Spleen (tissue), 11 donors: ENCODE data around the gene CDC14B. TPM values are rescaled to one million over a fixed set of nuclear protein-coding genes. Genes with fewer than 3 reads are reported as not detected.
"Not testable (repeated sequence)": the region's sequence is repeated elsewhere in the genome, so short reads cannot be mapped to it uniquely, and the experiment has no call there.

Experiments used
- DNase-seq: peaks from one replicate; pipeline ENCODE4 v3.0.0-alpha.2; 2020
- H3K27ac ChIP-seq, 8 donors: fragments of 200-600 bp; sonication (generic) in 7 of 8; 1 replicate in 4 of 8; 2 replicates in 4 of 8; pipeline versions ENCODE4 v1.5.0 to v1.8.0; 2016 to 2021; ENCODE audit warnings: inconsistent platforms in 4 of 8, mild to moderate bottlenecking in 4 of 8, moderate library complexity in 1 of 8
- H3K27me3 ChIP-seq, 7 donors: fragments of 200-600 bp; sonication (generic) in 6 of 7; replicated peaks in 1 of 7; 1 replicate in 4 of 7; 2 replicates in 3 of 7; pipeline versions ENCODE4 v1.5.0 to v1.8.0; 2016 to 2021; ENCODE audit warnings: inconsistent platforms in 3 of 7, mild to moderate bottlenecking in 1 of 7
- H3K36me3 ChIP-seq, 6 donors: fragments of 200-600 bp; sonication (generic) in 5 of 6; 1 replicate in 4 of 6; 2 replicates in 2 of 6; pipeline versions ENCODE4 v1.5.0 to v1.8.0; 2016 to 2021; ENCODE audit warnings: inconsistent platforms in 2 of 6
- H3K4me1 ChIP-seq, 6 donors: fragments of 200-600 bp; sonication (generic) in 5 of 6; 1 replicate in 3 of 6; 2 replicates in 3 of 6; pipeline versions ENCODE4 v1.5.0 to v1.8.0; 2016 to 2021; ENCODE audit warnings: inconsistent platforms in 3 of 6
- H3K4me3 ChIP-seq, 8 donors: fragments of 200-600 bp; sonication (generic) in 7 of 8; 1 replicate in 4 of 8; 2 replicates in 4 of 8; pipeline versions ENCODE4 v1.5.0 to v1.8.0; 2016 to 2021; ENCODE audit warnings: inconsistent platforms in 4 of 8, mild to moderate bottlenecking in 4 of 8, moderate library complexity in 2 of 8
- H3K9me3 ChIP-seq, 8 donors: fragments of 200-600 bp; sonication (generic) in 7 of 8; 1 replicate in 4 of 8; 2 replicates in 4 of 8; pipeline versions ENCODE4 v1.5.0 to v1.8.0; 2016 to 2021; ENCODE audit warnings: inconsistent platforms in 4 of 8
- POLR2A ChIP-seq, 3 donors: fragments of 450-650 bp; IDR thresholded peaks; one replicate each; pipeline ENCODE4 v1.5.1; 2017; ENCODE audit warnings: antibody characterized with exemption in 3 of 3, mild to moderate bottlenecking in 1 of 3
- POLR2AphosphoS5 ChIP-seq, 3 donors: sonication (generic); formaldehyde crosslinking; IDR thresholded peaks; one replicate each; pipeline ENCODE4 v1.5.1; 2017; ENCODE audit warnings: antibody characterized with exemption in 3 of 3
- WGBS, 5 donors: extraction: QIAGEN DNeasy Blood & Tissue Kit in 3 of 5; methylation state at CpG; one replicate each; pipeline versions ENCODE4 v1.1.5 to v1.1.7; 2013 to 2018; 5-methylcytosine and 5-hydroxymethylcytosine counted together
- intact Hi-C: fragments of 100-400 bp; cut with DNase I; formaldehyde crosslinking; loops from one replicate; pipeline ENCODE4 v1.15.0; 2023; ENCODE audit warnings: low total_unique reads
- polyA plus RNA-seq, 3 donors: library from polyadenylated mRNA; stranded (reverse); fragments of 200-250 nt; gene quantifications; one replicate each; pipeline ENCODE4 v1.2.1, GENCODE V29; 2013
- total RNA-seq, 7 donors: library from RNA; depleted of rRNA in 3 of 7; stranded (reverse); fragments of >200 nt in 3 of 7; fragmentation: NEBNext Ultra II Directional in 4 of 7; extraction: Animal tissue kit (Norgen Biotek cat#: 25700) in 4 of 7; gene quantifications; one replicate each; pipeline versions ENCODE4 v1.1.0 to v1.2.1, GENCODE V29; 2016 to 2021
- TF ChIP-seq, protein P1 (sequence below), 11 experiments: fragments of 200-600 bp in 7 of 11; fragments of 450-650 bp in 4 of 11; sonication (generic) in 4 of 11; IDR thresholded peaks in 8 of 11; conservative IDR thresholded peaks in 3 of 11; 1 replicate in 7 of 11; 2 replicates in 4 of 11; pipeline versions ENCODE4 v1.4.0 to v1.8.0; 2016 to 2021; ENCODE audit warnings: antibody characterized with exemption in 11 of 11, inconsistent platforms in 4 of 11, mild to moderate bottlenecking in 1 of 11
- donor health status: healthy with polysubstance abuse.
- donor health status: DM: no; HTN: no; CAD: no; lungs with moderate emphysema.
- donor health status: DM: no; HTN: no; CAD: no.
- donor health status: Bipolar disorder and iron deficiency.
- donor health status: healthy.
- donor health status: DM: no; HTN: no; CAD: no.
- donor health status: DM: yes; HTN: yes; CAD: no.

CDC14B gene
- total and polyA plus RNA-seq, 10 donors = 1.3 to 10.0 (median 5.8) TPM

DNA sequence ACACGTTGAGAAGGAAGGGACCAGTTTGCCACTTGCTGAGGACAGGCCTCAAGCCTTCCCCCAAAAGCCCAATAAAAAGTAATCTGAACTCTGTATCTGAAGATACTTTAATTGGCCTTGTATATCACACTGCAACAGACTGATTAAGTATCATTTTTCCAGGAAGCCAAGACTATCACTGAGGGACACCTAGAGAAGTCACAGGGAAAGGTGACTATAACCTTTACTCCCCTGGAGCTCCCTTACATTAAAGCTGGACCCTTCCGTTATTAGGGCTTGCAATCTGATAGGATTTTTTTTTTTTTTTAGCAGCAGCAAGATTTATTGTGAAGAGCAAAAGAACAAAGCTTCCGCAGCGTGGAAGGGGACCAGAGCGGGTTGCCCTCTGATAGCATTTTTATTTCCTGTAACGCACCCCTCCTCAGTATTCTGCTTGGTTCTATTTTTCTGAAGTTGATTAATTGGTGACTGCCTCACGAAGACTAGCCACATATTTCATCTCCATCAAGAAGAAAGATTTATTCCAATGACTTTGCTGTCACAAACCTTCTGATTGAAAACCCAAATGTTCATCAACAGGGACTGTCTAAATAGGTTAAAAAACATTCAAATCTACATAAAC is 2.7 kb downstream of the CDC14B start:
- 84 to 93% (median 86%) methylated on average over 7 of the region's 7 CpGs for WGBS, 5 donors
- Histone ChIP-seq H3K4me3 (no peak overlapping the region), H3K27me3 (peaks cover 0 to 64% (median 24%) of the 10 kb centered on the region in 7 donors), H3K36me3 (no peaks in the 10 kb centered on the region), H3K27ac (no peak overlapping the region), H3K4me1 (peaks cover 0 to 23% (median 17%) of the 10 kb centered on the region in 6 donors), H3K9me3 (no peaks in the 10 kb centered on the region)
- DNase-seq = no peak
- TF ChIP-seq, protein P1, sequence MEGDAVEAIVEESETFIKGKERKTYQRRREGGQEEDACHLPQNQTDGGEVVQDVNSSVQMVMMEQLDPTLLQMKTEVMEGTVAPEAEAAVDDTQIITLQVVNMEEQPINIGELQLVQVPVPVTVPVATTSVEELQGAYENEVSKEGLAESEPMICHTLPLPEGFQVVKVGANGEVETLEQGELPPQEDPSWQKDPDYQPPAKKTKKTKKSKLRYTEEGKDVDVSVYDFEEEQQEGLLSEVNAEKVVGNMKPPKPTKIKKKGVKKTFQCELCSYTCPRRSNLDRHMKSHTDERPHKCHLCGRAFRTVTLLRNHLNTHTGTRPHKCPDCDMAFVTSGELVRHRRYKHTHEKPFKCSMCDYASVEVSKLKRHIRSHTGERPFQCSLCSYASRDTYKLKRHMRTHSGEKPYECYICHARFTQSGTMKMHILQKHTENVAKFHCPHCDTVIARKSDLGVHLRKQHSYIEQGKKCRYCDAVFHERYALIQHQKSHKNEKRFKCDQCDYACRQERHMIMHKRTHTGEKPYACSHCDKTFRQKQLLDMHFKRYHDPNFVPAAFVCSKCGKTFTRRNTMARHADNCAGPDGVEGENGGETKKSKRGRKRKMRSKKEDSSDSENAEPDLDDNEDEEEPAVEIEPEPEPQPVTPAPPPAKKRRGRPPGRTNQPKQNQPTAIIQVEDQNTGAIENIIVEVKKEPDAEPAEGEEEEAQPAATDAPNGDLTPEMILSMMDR (IDR thresholded peaks at IDR 0.05 in 8 of 11, conservative IDR thresholded peaks at IDR 0.05 in 3 of 11) = no peak
- no peak for TF ChIP-seq POLR2AphosphoS5 (IDR thresholded peaks at IDR 0.05)
- TF ChIP-seq POLR2A (IDR thresholded peaks at IDR 0.05) = no peak
- intact Hi-C loops = no loop called here

DNA sequence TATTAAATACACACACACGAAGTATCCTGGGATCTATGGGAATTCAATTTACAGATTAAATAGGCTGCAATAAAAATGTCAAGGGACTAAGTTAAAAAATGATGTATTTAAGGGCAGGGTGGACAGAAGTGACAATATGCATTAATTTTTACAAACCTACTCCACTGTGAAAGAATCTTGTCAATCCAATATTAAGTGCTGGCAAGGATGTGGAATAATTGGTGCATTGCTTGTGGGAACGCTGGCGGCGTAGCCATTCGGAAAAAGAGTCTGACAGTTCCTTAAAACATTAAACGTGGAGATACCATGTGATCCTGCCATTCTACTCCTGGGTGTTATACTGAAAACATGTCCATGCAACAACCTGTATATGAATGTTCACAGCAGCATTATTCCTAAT is 4.2 kb downstream of the CDC14B start:
- H3K27ac ChIP-seq = no peak overlapping the region
- no peak overlapping the region for H3K4me3 ChIP-seq
- DNase-seq = no peak
- H3K4me1 ChIP-seq = peaks cover 0 to 20% (median 15%) of the 10 kb centered on the region in 6 donors
- H3K9me3 ChIP-seq = no peaks in the 10 kb centered on the region
- TF ChIP-seq, protein P1 (IDR thresholded peaks at IDR 0.05 in 8 of 11, conservative IDR thresholded peaks at IDR 0.05 in 3 of 11) = no peak
- TF ChIP-seq POLR2A (IDR thresholded peaks at IDR 0.05) (no peak), POLR2AphosphoS5 (IDR thresholded peaks at IDR 0.05) (no peak)
- H3K36me3 ChIP-seq = no peaks in the 10 kb centered on the region
- H3K27me3 ChIP-seq = peaks cover 0 to 53% (median 16%) of the 10 kb centered on the region in 7 donors
- 87 to 93% (median 88%) methylated on average over 6 of the region's 6 CpGs for WGBS, 5 donors
- intact Hi-C loops = no loop called here

DNA sequence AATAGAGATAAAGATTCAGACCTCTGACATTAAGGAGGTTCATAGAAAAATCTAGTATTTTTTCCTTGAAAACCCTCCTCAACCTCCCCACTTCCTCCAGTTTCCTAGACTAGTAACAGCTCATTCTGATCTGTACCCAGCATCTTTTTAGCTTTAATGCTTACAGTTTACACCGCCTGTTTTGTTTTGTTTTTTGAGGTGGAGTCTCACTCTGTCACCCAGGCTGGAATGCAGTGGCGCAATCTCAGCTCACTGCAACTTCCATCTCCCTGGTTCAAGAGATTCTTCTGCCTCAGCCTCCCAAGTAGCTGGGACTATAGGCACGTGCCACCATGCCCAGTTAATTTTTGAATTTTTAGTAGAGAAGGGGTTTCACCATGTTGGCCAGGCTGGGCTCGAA is 5.0 kb downstream of the CDC14B start:
- DNase-seq, H3K27ac ChIP-seq, H3K9me3 ChIP-seq, intact Hi-C loops, H3K36me3 ChIP-seq, H3K4me3 ChIP-seq: not testable (repeated sequence)
- 76 to 94% (median 87%) methylated on average over 4 of the region's 4 CpGs for WGBS, 5 donors
- H3K4me1 ChIP-seq = peaks cover 0 to 12% (median 10%) of the 10 kb centered on the region in 6 donors
- H3K27me3 ChIP-seq = peaks cover 0 to 45% (median 16%) of the 10 kb centered on the region in 7 donors

DNA sequence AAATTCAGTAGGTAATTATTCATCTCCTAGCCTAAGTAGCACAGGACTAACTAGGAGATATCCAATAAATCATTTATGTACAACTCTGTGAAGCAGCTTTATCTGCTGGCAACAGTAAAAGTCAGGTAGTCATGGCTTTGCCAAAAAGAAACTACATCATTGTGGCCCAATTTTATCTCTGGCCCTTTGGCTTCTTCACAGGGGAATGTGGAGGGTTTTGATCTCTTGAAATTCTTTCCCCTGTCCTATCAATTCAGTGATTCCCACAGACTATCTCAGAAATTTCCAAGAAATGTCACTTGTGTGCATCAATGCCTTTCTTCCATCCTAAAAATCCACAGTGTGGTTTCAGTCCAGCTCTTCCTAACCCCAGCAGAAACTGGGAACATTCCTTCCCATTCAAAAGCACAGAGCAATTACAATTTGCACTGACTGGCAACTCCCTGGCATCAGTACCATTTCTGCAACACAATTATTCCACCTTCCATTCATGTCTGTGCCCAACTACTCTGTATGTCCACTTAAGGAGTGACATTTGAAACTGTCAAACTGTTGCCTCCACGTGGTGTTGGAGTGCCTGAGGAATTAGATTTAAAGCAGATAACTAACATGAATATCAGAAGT is 6.6 kb downstream of the CDC14B start:
- TF ChIP-seq POLR2AphosphoS5 (IDR thresholded peaks at IDR 0.05) (no peak), POLR2A (IDR thresholded peaks at IDR 0.05) (no peak)
- TF ChIP-seq, protein P1 (IDR thresholded peaks at IDR 0.05 in 8 of 11, conservative IDR thresholded peaks at IDR 0.05 in 3 of 11) = no peak
- WGBS, 5 donors = 35 to 47% (median 44%) methylated on average over 1 of the region's 1 CpG
- intact Hi-C loops = no loop called here
- DNase-seq = no peak
- Histone ChIP-seq H3K4me1 (peaks cover 0 to under 1% (median 0%) of the 10 kb centered on the region in 6 donors), H3K36me3 (no peaks in the 10 kb centered on the region), H3K4me3 (no peak overlapping the region), H3K9me3 (no peaks in the 10 kb centered on the region), H3K27me3 (peaks cover 0 to 31% (median 5%) of the 10 kb centered on the region in 7 donors), H3K27ac (no peak overlapping the region)
